GM12878 (cell line): ENCODE results near the gene HIP1. TPM values are rescaled to one million over a fixed set of nuclear protein-coding genes. Genes with fewer than 3 reads are reported as not detected.
"Not testable (repeated sequence)": the region's sequence is repeated elsewhere in the genome, so short reads cannot be mapped to it uniquely, and the experiment has no call there.

Experiments used
- ATAC-seq: fragments of 200-7000 bp; cut with Tn5 transposase; 3 replicates; pipeline ENCODE4 v1.9.1; 2020; ENCODE audit warnings: mild to moderate bottlenecking, moderate library complexity
- Bru-seq: library from RNA; stranded (reverse); fragments of 400-500 nt; gene quantifications from one replicate; lab custom pipeline; 2021; lab: Mats Ljungman, UMichigan
- BruChase-seq, 2 experiments: library from RNA; stranded (reverse); fragments of 400-500 nt; gene quantifications; one replicate each; lab custom pipeline; 2021; lab: Mats Ljungman, UMichigan
- BruUV-seq: library from RNA; stranded (reverse); fragments of 400-500 nt; replicated peaks from 2 replicates; lab custom pipeline; 2021; lab: Mats Ljungman, UMichigan
- CTCF ChIA-PET: fragments of 300-600 bp; sonication (Branson Sonifier 250); formaldehyde crosslinking; extraction: SDS; loops from one replicate; lab custom pipeline; 2021; ENCODE audit warnings: inconsistent platforms; lab: Yijun Ruan, JAX
- POLR2A ChIA-PET: fragments of 350-600 bp; formaldehyde crosslinking; extraction: SDS; loops from one replicate; lab custom pipeline; 2021; ENCODE audit warnings: inconsistent platforms; lab: Charles Lee
- RAD21 ChIA-PET: fragments of 300-600 bp; sonication (Branson Sonifier 250); formaldehyde crosslinking; loops from one replicate; lab custom pipeline; 2023; ENCODE audit warnings: antibody characterized with exemption; ENCODE audit not compliant: unreplicated experiment; lab: Charles Lee
- SMC1A ChIA-PET: fragments of 300-600 bp; sonication (Branson Sonifier 250); formaldehyde crosslinking; loops from one replicate; lab custom pipeline; 2023; ENCODE audit not compliant: unreplicated experiment, uncharacterized antibody; lab: Charles Lee
- DNase-seq: peaks from one replicate; pipeline ENCODE4 v3.0.0-alpha.2; 2011; ENCODE audit warnings: low read depth, low spot score
- FAIRE-seq: peaks from 3 replicates; lab custom pipeline; 2011; peaks lifted over from hg19 to GRCh38; lab: Jason Lieb, UNC
- H2AFZ ChIP-seq: 2 replicates; pipeline ENCODE4 v1.6.0; 2011; ENCODE audit warnings: low read depth, low read length, control low read depth; ENCODE audit not compliant: control insufficient read depth
- H3K27ac ChIP-seq: 2 replicates; pipeline ENCODE4 v1.5.1; 2011; ENCODE audit warnings: control low read depth; ENCODE audit not compliant: control insufficient read depth, insufficient read depth
- H3K27me3 ChIP-seq, 2 experiments: replicated peaks in 1 of 2; 2 replicates each; pipeline versions ENCODE4 v1.6.0 to v1.6.1; 2011; ENCODE audit warnings: low read length in 1 of 2; ENCODE audit not compliant: control insufficient read depth in 2 of 2, insufficient read depth in 2 of 2
- H3K36me3 ChIP-seq, 2 experiments: 2 replicates each; pipeline ENCODE4 v1.5.1; 2011; ENCODE audit warnings: low read length in 1 of 2; ENCODE audit not compliant: control insufficient read depth in 2 of 2, insufficient read depth in 2 of 2
- H3K4me1 ChIP-seq: 2 replicates; pipeline ENCODE4 v1.6.1; 2011; ENCODE audit warnings: mild to moderate bottlenecking, low read length, moderate library complexity, mixed read lengths; ENCODE audit not compliant: control insufficient read depth, insufficient read depth
- H3K4me2 ChIP-seq: 2 replicates; pipeline ENCODE4 v1.6.0; 2011; ENCODE audit warnings: control low read depth; ENCODE audit not compliant: control insufficient read depth, insufficient read depth
- H3K4me3 ChIP-seq: fragments of 200-600 bp; sonication (generic); 2 replicates; pipeline ENCODE4 v1.5.1; 2016
- H3K79me2 ChIP-seq: 2 replicates; pipeline ENCODE4 v1.6.0; 2011; ENCODE audit warnings: low read length; ENCODE audit not compliant: control insufficient read depth, insufficient read depth
- H3K9ac ChIP-seq: 2 replicates; pipeline ENCODE4 v1.8.0; 2011; ENCODE audit warnings: low read length, control low read depth, mixed read lengths; ENCODE audit not compliant: control insufficient read depth, insufficient read depth
- H3K9me3 ChIP-seq: replicated peaks from 3 replicates; pipeline ENCODE4 v1.5.1; 2011; ENCODE audit warnings: mild to moderate bottlenecking, low read length; ENCODE audit not compliant: control insufficient read depth, insufficient read depth
- H4K20me1 ChIP-seq: 2 replicates; pipeline ENCODE4 v1.6.0; 2011; ENCODE audit not compliant: control insufficient read depth, insufficient read depth
- CHD4 ChIP-seq: fragments of 200-600 bp; sonication (generic); IDR thresholded peaks from 2 replicates; pipeline ENCODE4 v1.6.1; 2016; ENCODE audit warnings: mild to moderate bottlenecking
- GABPA ChIP-seq: IDR thresholded peaks from 2 replicates; pipeline ENCODE4 v1.6.1; 2014; ENCODE audit warnings: antibody characterized with exemption, low read depth, mild to moderate bottlenecking, inconsistent platforms
- GATAD2B ChIP-seq: fragments of 450-650 bp; conservative IDR thresholded peaks from 2 replicates; pipeline ENCODE4 v1.6.1; 2017; ENCODE audit warnings: low read depth, mild to moderate bottlenecking, moderate library complexity
- KLF5 ChIP-seq: fragments of 450-650 bp; IDR thresholded peaks from 2 replicates; pipeline ENCODE4 v1.6.1; 2014; ENCODE audit warnings: mild to moderate bottlenecking; ENCODE audit not compliant: partially characterized antibody
- RCOR1 ChIP-seq: conservative IDR thresholded peaks from 2 replicates; pipeline ENCODE4 v1.6.1; 2012; ENCODE audit warnings: low read depth, low read length, improper control_type of control experiment
- SIN3A ChIP-seq: IDR thresholded peaks from 2 replicates; pipeline ENCODE4 v1.6.1; 2012; ENCODE audit warnings: low read depth, low read length, improper control_type of control experiment
- YY1 ChIP-seq: IDR thresholded peaks from 2 replicates; pipeline ENCODE4 v1.6.1; 2011; ENCODE audit warnings: low read depth, mild to moderate bottlenecking, low read length
- ZNF207 ChIP-seq: fragments of 450-650 bp; IDR thresholded peaks from 2 replicates; pipeline ENCODE4 v1.6.1; 2014; ENCODE audit warnings: antibody characterized with exemption, mild to moderate bottlenecking, borderline replicate concordance
- WGBS: methylation state at CpG from one replicate; pipeline ENCODE4 v1.1.6; 2016; ENCODE audit warnings: low lambda C conversion rate; ENCODE audit not compliant: insufficient replicate concordance, insufficient coverage; ENCODE audit errors: missing lambda C conversion rate; 5-methylcytosine and 5-hydroxymethylcytosine counted together
- in situ Hi-C: fragments of 300-500 bp; cut with MboI; formaldehyde crosslinking; loops from 9 replicates; pipeline ENCODE4 v1.14.3; 2018; ENCODE audit warnings: mixed read lengths
- intact Hi-C: fragments of 100-400 bp; cut with micrococcal nuclease; formaldehyde crosslinking; loops from one replicate; pipeline ENCODE4 v1.14.2; 2022; ENCODE audit not compliant: unreplicated experiment
- long read RNA-seq, 2 experiments: library from polyadenylated mRNA; unstranded; transcript quantifications; one replicate each; pipeline ENCODE4 v2.0.0, GENCODE V29; 2019 to 2020
- polyA minus RNA-seq, 3 experiments: library from RNA; depleted of rRNA, polyadenylated mRNA; stranded (reverse); fragments of >200 nt; gene quantifications; 2 replicates each; pipeline ENCODE4 v1.2.3, GENCODE V29; 2011
- polyA plus RNA-seq, 11 experiments: library from polyadenylated mRNA; depleted of rRNA in 4 of 11; unstranded in 6 of 11; stranded (reverse) in 5 of 11; fragments of >200 nt; fragmentation: Nextera tagmentation in 4 of 11; fragmentation: Illumina TruSeq in 1 of 11; extraction: Ambion mirVana in 4 of 11; extraction: Trizol in 1 of 11; gene quantifications; 1 replicate in 1 of 11; 2 replicates in 10 of 11; pipeline versions ENCODE4 v1.2.1 to v1.2.3, GENCODE V29; 2011 to 2016; ENCODE audit warnings: inconsistent platforms in 2 of 11, missing spikeins in 2 of 11, low read depth in 1 of 11
- total RNA-seq, 4 experiments: library from RNA; depleted of rRNA in 3 of 4; stranded (reverse); fragments of >200 nt in 3 of 4; fragmentation: Illumina TruSeq in 1 of 4; extraction: Trizol in 1 of 4; gene quantifications; 2 replicates each; pipeline versions ENCODE4 v1.2.1 to v1.2.3, GENCODE V29; 2013 to 2021
- TF ChIP-seq, protein P1 (sequence below): fragments of 450-650 bp; conservative IDR thresholded peaks from 2 replicates; pipeline ENCODE4 v1.6.1; 2017; ENCODE audit warnings: mild to moderate bottlenecking, moderate library complexity
- TF ChIP-seq, protein P2 (sequence below): fragments of 450-650 bp; IDR thresholded peaks from 2 replicates; pipeline ENCODE4 v1.6.1; 2016; ENCODE audit warnings: mild to moderate bottlenecking

Gene HIP1
- 7.2 and 8.1 TPM in 2 replicates for total RNA-seq (2013; cell fraction: nucleolus; rRNA removed)
- total RNA-seq (2014; rRNA removed), result 4.0 and 5.0 TPM in 2 replicates
- total RNA-seq (2014; rRNA removed; fragmentation: Illumina TruSeq; extraction: Trizol), result 3.9 and 4.2 TPM in 2 replicates
- 6.6 and 9.7 TPM in 2 replicates for total RNA-seq (2021)
- 0.84 TPM for polyA plus RNA-seq (2011; ENCODE audit: low read depth)
- polyA plus RNA-seq (2011; rRNA removed), result 1.8 and 2.5 TPM in 2 replicates
- 2.4 and 3.0 TPM in 2 replicates for polyA plus RNA-seq (2011; cell fraction: cytosol; rRNA removed)
- polyA plus RNA-seq (2011; cell fraction: nucleus; rRNA removed), result 1.5 and 1.9 TPM in 2 replicates
- 1.7 and 2.3 TPM in 2 replicates for polyA plus RNA-seq (2012)
- 5.1 and 6.0 TPM in 2 replicates for polyA plus RNA-seq (2014; fragmentation: Illumina TruSeq; extraction: Trizol)
- polyA plus RNA-seq (2014; fragmentation: Nextera tagmentation; extraction: Ambion mirVana), result 1 to 10 TPM; 1.2 to 1.5 TPM
- polyA plus RNA-seq (2014; rRNA removed), result 4.7 and 6.0 TPM in 2 replicates
- 1 to 10 TPM; 1.2 to 2.4 TPM for polyA plus RNA-seq (2016; fragmentation: Nextera tagmentation; extraction: Ambion mirVana)
- 5.0 and 5.9 TPM in 2 replicates for polyA minus RNA-seq (2011; rRNA and poly(A)+ RNA removed)
- 1.7 and 2.5 TPM in 2 replicates for polyA minus RNA-seq (2011; cell fraction: cytosol; rRNA and poly(A)+ RNA removed)
- 2.2 and 3.9 TPM in 2 replicates for polyA minus RNA-seq (2011; cell fraction: nucleus; rRNA and poly(A)+ RNA removed)
- percentile 42 among the genes with signal in this experiment for Bru-seq, nascent RNA
- percentile 50 among the genes with signal in this experiment for BruChase-seq, experiment 1, labeled RNA remaining after a 6-hour chase
- BruChase-seq, experiment 2, labeled RNA remaining after a 2-hour chase, result percentile 46 among the genes with signal in this experiment
- long read RNA-seq, experiment 1, result 0 reads
- long read RNA-seq, experiment 2, partial matches to known transcripts, result 0 of 1 reads
- long read RNA-seq, experiment 2, other reads (novel, unspliced or antisense), result 1 of 1 reads

DNA sequence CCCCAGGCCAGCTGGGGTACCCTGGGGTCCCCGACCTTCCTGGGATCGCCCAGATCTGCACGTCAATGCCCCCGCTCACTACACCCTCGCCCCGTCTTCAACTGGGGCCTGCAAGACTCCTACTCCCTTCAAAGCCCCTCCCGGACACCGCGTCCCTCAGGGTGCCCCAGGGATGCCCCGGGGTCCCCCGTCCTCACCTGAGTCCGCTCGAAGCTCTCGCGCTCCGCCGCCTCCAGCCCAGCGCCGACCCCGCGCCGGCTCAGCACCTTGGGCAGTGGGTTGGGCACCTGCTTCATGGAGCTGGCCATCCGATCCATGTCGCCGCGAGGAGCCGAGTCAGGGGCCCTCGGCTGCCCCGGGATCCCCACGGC lies at the start of gene HIP1:
Gene HIP1 (minus strand): TSS at position 338 of the 371 bp plus-strand sequence. CDS start 21 bp downstream, at position 317.
- under 1% methylated on average over 23 of the region's 30 CpGs for WGBS
- POLR2A ChIA-PET, result no interaction called here
- CTCF ChIA-PET, result interaction anchor here (1.8 kb wide), 1 partner anchor 24 kb away, joined by 7 read pairs; no protein-coding TSS in a partner anchor

DNA sequence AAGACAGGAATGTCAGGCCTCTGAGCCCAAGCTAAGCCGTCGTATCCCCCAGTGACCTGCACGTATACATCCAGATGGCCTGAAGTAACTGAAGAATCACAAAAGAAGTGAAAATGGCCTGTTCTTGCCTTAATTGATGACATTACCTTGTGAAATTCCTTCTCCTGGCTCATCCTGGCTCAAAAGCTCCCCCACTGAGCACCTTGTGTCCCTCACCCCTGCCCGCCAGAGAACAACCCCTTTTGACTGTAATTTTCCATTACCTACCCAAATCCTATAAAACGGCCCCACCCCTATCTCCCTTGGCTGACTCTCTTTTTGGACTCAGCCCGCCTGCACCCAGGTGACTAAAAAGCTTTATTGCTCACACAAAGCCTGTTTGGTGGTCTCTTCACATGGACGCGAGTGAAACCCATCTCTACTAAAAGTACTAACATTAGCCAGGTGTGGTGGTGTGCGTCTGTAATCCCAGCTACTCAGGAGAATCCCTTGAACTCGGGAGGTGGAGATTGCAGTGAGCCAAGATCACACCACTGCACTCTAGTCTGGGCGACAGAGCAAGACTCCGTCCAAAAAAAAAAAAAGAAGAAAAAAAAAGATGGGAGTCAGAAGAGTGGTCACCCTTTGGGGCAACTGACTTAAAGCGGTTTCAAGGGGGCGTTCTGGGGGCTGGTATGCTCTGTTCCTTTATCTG lies 49.6 kb upstream of the HIP1 start:
- H3K9me3 ChIP-seq, ATAC-seq, H3K4me2 ChIP-seq, H3K4me3 ChIP-seq, H2AFZ ChIP-seq, H3K9ac ChIP-seq, SMC1A ChIA-PET, BruUV-seq, H3K4me1 ChIP-seq, H3K36me3 ChIP-seq, FAIRE-seq, POLR2A ChIA-PET, H3K27ac ChIP-seq, in situ Hi-C loops, DNase-seq, H3K79me2 ChIP-seq, intact Hi-C loops, RAD21 ChIA-PET, H4K20me1 ChIP-seq, H3K27me3 ChIP-seq: not testable (repeated sequence)
- CTCF ChIA-PET, result interaction anchor here (0.9 kb wide), 1 partner anchor 28 kb away, joined by 3 read pairs; no protein-coding TSS in a partner anchor
- WGBS, result 44% methylated on average over 12 of the region's 14 CpGs

More for the DNA sequence above, at the start of gene HIP1:
- H3K9ac ChIP-seq, result peak within 1 kb of the TSS; percentile 63
- H3K27ac ChIP-seq, result peak within 1 kb of the TSS; percentile 71
- ChIA-PET RAD21 (interaction anchor here (1.9 to 2.7 kb wide), 3 partner anchors 11 to 24 kb away, joined by 6 to 10 read pairs (median 8); no protein-coding TSS in a partner anchor), SMC1A (no interaction called here)
- H3K4me3 ChIP-seq, result peak within 1 kb of the TSS; percentile 99
- ATAC-seq (peak; percentile 6), FAIRE-seq (no peak), DNase-seq (no peak)
- peak within 1 kb of the TSS; percentile 87 for H2AFZ ChIP-seq
- in situ Hi-C loops (no loop called here), intact Hi-C loops (no loop called here)
- H3K9me3 ChIP-seq, result no peaks in the 10 kb centered on the region
- no peaks in the 10 kb centered on the region for H3K27me3 ChIP-seq
- peaks cover 18% of the 10 kb centered on the region for H3K4me1 ChIP-seq
- BruUV-seq, result no TSS peak
- H3K36me3 ChIP-seq, result no peaks in the 10 kb centered on the region
- H3K4me2 ChIP-seq, result peak within 1 kb of the TSS; percentile 92
- TF ChIP-seq, protein P1, sequence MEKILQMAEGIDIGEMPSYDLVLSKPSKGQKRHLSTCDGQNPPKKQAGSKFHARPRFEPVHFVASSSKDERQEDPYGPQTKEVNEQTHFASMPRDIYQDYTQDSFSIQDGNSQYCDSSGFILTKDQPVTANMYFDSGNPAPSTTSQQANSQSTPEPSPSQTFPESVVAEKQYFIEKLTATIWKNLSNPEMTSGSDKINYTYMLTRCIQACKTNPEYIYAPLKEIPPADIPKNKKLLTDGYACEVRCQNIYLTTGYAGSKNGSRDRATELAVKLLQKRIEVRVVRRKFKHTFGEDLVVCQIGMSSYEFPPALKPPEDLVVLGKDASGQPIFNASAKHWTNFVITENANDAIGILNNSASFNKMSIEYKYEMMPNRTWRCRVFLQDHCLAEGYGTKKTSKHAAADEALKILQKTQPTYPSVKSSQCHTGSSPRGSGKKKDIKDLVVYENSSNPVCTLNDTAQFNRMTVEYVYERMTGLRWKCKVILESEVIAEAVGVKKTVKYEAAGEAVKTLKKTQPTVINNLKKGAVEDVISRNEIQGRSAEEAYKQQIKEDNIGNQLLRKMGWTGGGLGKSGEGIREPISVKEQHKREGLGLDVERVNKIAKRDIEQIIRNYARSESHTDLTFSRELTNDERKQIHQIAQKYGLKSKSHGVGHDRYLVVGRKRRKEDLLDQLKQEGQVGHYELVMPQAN, result peak; percentile 57; the same call in 1 of the 2 replicates
- 0 out of 2 replicates have a peak, but pooled peaks have one; percentile 10 for TF ChIP-seq YY1
- peak; percentile 54; the same call in 1 of the 2 replicates for TF ChIP-seq GATAD2B
- no peak for TF ChIP-seq CHD4
- TF ChIP-seq, protein P2, sequence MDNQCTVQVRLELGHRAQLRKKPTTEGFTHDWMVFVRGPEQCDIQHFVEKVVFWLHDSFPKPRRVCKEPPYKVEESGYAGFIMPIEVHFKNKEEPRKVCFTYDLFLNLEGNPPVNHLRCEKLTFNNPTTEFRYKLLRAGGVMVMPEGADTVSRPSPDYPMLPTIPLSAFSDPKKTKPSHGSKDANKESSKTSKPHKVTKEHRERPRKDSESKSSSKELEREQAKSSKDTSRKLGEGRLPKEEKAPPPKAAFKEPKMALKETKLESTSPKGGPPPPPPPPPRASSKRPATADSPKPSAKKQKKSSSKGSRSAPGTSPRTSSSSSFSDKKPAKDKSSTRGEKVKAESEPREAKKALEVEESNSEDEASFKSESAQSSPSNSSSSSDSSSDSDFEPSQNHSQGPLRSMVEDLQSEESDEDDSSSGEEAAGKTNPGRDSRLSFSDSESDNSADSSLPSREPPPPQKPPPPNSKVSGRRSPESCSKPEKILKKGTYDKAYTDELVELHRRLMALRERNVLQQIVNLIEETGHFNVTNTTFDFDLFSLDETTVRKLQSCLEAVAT, result peak; percentile 82
- no peak for TF ChIP-seq KLF5
- no peak for TF ChIP-seq RCOR1
- no peak for TF ChIP-seq SIN3A
- TF ChIP-seq GABPA, result no peak
- TF ChIP-seq ZNF207, result 0 out of 2 replicates have a peak, but pooled peaks have one; percentile 55
- TF ChIP-seq, all 136 proteins: peak for 5
- H4K20me1 ChIP-seq, result no peaks in the 10 kb centered on the region
- H3K79me2 ChIP-seq, result no peaks in the 10 kb centered on the region
